ELR (cell line): ENCODE data around the gene NEK5.

ENCODE experiments used
- DNase-seq: peaks from one replicate; pipeline ENCODE4 v3.0.0-alpha.2; 2015; ENCODE audit warnings: low read depth

NEK5 gene

GRCh38 chr13:52010890-52011631 is 117.8 kb downstream of the NEK5 start, which contains the start of gene ATP7B:
ATP7B (minus strand) TSS chr13:52011450; CDS start chr13:52011337, 113 bp downstream.
- peak; percentile 25 for DNase-seq

- DNase-seq, result no peak
These were observed 118.9 kb downstream of the NEK5 start for GRCh38 chr13:52009946-52010345.

DNA sequence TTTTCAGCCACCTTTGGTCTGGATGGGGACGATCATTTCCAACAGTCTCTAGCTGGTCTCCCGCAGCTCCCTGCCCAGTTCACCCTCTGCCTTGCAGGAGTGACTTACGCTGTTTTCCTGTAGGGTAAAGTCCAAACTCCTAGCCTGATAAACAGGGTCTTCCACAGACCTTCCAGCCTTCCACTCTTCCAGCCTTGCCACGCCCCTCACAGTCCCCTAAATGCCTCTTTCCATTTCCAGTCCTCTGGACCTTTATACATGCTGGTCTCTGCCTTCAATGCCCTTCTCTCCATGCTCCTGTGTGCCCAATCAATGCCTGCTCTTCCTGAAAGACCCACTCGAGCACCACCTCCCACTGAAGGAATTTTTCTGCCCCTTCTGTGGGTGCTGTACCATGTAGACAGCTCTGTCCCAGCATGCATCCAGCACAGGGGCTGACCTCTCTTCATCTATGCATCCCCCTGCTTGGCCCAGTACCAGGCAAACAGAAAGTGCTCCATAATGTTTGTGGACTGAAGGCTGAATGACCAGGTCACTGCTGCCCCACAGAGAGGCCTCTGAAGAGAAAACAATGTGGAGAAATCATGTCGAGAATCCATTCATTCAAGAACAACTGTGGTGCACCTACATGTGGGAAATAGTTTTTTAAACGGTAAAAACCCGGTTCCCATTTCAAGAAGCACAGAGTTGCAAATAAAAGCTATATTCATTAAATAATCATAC is 122.2 kb downstream of the NEK5 start:
- no peak for DNase-seq

DNA sequence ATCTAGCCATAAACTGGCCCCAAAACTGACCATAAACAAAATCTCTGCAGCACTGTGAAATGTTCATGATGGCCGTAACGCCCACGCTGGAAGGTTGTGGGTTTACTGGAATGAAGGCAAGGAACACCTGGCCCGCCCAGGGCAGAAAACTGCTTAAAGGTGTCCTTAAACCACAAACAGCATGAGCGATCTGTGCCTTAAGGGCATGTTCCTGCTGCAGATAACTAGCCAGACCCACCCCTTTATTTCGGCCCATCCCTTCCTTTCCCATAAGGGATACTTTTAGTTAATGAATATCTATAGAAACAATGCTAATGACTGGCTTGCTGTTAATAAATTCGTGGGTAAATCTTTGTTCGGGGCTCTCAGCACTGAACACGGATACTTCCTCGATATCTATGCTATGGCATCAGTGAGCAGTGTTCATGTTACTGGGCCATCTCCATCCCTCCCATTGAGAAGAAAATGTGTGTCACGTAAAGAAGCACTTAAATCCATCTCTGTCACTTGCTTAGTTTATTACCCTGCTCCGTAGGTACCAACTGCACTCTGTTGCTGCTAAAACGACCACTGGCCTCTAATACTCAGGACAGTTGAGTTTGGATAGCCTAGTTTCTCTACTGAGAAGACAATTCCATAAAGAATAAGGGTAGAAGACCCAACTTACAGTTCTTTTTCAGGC is 122.9 kb downstream of the NEK5 start:
- no peak for DNase-seq

DNA sequence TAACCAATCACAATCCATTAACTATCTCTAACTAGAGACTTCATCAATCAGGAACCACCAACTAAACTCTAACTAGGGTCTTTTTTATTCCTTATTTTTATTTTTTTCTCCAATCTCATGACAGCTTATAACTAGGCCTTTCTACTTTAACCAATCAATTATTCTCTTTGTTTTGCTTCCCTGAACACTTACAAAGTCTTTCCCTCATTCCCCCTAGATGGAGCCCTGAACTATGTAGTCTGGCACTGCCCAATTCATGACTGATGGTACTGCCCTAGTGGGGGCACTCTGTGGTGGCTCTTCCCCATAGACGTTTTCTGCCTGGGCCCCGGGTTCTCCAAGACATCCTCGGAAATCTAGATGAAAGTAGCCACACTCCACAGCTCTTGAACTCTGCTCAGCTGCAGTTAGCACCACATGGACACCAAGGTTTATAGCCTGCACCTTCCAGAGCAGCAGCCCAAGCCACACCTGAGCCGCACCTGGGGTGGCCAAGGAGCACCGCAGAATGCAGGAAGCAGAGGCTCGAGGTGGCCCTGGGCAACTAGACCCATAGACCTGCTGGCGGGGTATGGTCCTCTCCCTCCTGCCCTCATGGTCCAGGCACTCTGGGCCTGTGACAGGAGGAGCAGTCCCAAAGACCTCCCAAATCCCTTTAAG is 124.2 kb downstream of the NEK5 start:
- DNase-seq, result peak; percentile 24

GRCh38 chr13:52003541-52003940 is 125.3 kb downstream of the NEK5 start:
- no peak for DNase-seq

- DNase-seq, result no peak
These were observed 126.5 kb downstream of the NEK5 start for GRCh38 chr13:52002361-52002760.

GRCh38 chr13:52001120-52001731 is 127.6 kb downstream of the NEK5 start:
- peak; percentile 74 for DNase-seq

GRCh38 chr13:51999921-52000320 is 129.0 kb downstream of the NEK5 start:
- DNase-seq, result no peak

- DNase-seq, result no peak
These were observed 129.4 kb downstream of the NEK5 start for GRCh38 chr13:51999510-51999911.

GRCh38 chr13:51998723-51999509 is 130.0 kb downstream of the NEK5 start:
- no peak for DNase-seq

GRCh38 chr13:51997641-51998330 is 131.1 kb downstream of the NEK5 start:
- DNase-seq, result no peak

DNA sequence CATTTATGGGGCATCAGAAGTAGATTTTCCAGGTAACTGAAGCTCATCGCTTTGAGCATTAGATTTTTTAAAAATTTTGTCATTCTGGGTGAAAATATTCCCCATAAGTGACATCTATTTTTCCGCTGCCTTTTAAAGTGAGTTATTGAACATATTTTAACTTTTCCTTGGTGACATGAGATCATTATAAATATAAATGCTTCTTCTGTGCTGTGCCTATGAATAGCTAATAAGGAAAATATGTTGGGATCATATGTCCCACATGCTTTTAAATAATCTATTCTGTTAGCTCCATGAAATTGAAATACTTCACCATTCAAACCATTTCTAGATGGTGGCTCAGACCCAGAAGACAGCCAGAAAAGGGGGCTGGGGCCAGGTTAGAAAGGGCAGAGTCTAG is 131.7 kb downstream of the NEK5 start:
- DNase-seq, result no peak

DNA sequence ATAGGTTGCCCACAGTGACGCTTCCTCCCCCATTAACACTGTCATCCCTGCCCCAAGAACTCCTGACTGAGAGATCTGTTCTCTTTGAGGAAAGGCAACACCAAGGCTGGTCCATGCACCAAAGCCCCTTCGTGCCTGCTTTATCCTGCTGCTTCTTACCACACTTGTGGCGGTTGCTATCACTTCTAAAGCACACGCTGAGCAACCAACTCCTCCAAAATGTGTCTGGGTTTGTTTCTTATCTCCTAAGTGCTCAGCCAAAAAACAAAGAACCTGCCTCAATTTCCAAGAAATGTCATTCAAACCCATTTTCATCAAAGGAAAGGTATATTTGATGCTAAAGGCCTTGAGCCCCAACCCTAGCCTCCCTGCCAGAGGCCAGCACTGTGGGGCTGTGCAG is 132.2 kb downstream of the NEK5 start:
- DNase-seq, result no peak

DNA sequence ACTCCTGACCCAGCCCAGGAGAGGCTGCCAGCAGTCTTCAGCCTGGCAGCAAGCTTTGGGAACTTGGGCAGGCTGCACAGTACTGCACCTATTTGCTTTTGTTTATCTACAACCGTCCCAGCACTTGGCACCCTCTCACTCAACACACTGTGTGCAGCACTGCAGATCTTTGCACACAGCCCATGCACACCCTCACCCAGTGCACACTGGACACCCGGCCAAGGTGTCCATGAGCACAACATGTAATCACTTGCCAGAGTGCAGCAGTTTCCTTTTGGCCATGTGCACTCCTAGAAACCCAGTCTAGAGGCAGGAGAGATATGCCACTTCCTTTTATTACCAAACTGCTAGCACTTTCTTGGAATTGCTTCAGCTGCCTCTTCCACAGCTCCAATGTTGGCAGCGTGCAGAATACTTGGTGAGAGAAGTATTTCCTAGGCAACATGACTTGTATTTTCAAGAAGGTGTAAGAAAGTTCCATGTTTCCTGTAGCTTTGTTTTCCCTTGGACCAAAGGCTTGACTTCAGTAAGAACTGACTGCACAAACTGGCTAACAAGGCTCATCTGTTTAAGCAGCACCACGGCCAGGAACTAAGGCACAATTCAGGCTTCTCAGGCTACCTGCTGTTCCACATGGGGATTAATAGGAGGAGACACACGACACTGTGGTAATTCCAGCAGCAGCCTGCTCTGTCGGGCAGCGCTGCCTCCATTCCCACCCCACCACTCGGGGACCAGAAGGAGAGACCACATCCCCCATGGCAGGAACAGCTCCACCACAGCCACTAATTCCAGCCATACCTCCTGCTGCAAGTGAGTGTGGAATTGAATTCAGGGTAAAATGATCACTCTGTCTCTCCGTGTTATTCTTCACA is 133.0 kb downstream of the NEK5 start:
- no peak for DNase-seq

- DNase-seq, result no peak
These were observed 135.2 kb downstream of the NEK5 start for GRCh38 chr13:51993713-51994112.

- no peak for DNase-seq
These were observed 139.8 kb downstream of the NEK5 start for GRCh38 chr13:51988988-51989618.
